Mesenchymal stem cell (in vitro differentiated cells and primary cell): ENCODE data around the gene FAM89B.

Experiments
- DNase-seq: peaks from one replicate; pipeline ENCODE4 v3.0.0-alpha.2; 2013
- H2AFZ ChIP-seq: one replicate; pipeline ENCODE4 v1.6.1; 2013; ENCODE audit warnings: low read depth, mild to moderate bottlenecking, control low read depth, inconsistent platforms, low read length, moderate library complexity
- H2AK5ac ChIP-seq: 2 replicates; pipeline ENCODE4 v1.6.1; 2013; ENCODE audit warnings: low read length, moderate library complexity, mild to moderate bottlenecking, inconsistent platforms; ENCODE audit not compliant: severe bottlenecking
- H2BK120ac ChIP-seq: one replicate; pipeline ENCODE4 v1.6.1; 2013; ENCODE audit warnings: low read depth, mild to moderate bottlenecking, inconsistent platforms, low read length, moderate library complexity
- H2BK12ac ChIP-seq, 2 experiments: one replicate each; pipeline ENCODE4 v1.6.1; 2013; ENCODE audit warnings: inconsistent platforms in 2 of 2, low read length in 2 of 2, mild to moderate bottlenecking in 2 of 2, moderate library complexity in 2 of 2, control low read depth in 1 of 2
- H2BK15ac ChIP-seq: one replicate; pipeline ENCODE4 v1.6.1; 2013; ENCODE audit warnings: mild to moderate bottlenecking, low read depth, inconsistent platforms; ENCODE audit not compliant: poor library complexity, severe bottlenecking
- H2BK5ac ChIP-seq: 2 replicates; pipeline ENCODE4 v1.6.1; 2013; ENCODE audit warnings: low read depth, mild to moderate bottlenecking, low read length, control low read depth, inconsistent platforms; ENCODE audit not compliant: poor library complexity, severe bottlenecking
- H3K14ac ChIP-seq, 2 experiments: one replicate each; pipeline ENCODE4 v1.6.1; 2013; ENCODE audit warnings: inconsistent platforms in 2 of 2, low read length in 2 of 2, control low read depth in 1 of 2, mild to moderate bottlenecking in 1 of 2, moderate library complexity in 1 of 2
- H3K18ac ChIP-seq, 2 experiments: one replicate each; pipeline ENCODE4 v1.6.1; 2013; ENCODE audit warnings: inconsistent platforms in 2 of 2, low read length in 2 of 2, control low read depth in 1 of 2, low read depth in 1 of 2, mild to moderate bottlenecking in 1 of 2
- H3K23ac ChIP-seq, 2 experiments: one replicate each; pipeline ENCODE4 v1.6.1; 2013; ENCODE audit warnings: inconsistent platforms in 2 of 2, low read length in 2 of 2, mild to moderate bottlenecking in 2 of 2, moderate library complexity in 2 of 2, control low read depth in 1 of 2
- H3K27ac ChIP-seq: 2 replicates; pipeline ENCODE4 v1.5.1; 2013; ENCODE audit warnings: mild to moderate bottlenecking, moderate library complexity, low read length, control low read depth, inconsistent platforms; ENCODE audit not compliant: poor library complexity, severe bottlenecking
- H3K27me3 ChIP-seq, 2 experiments: 2 replicates each; pipeline versions ENCODE4 v1.6.1 to v1.7.0; 2013; ENCODE audit warnings: low read length in 2 of 2, mild to moderate bottlenecking in 2 of 2, moderate library complexity in 2 of 2, control low read depth in 1 of 2, inconsistent platforms in 1 of 2; ENCODE audit not compliant: control insufficient read depth in 1 of 2, insufficient read depth in 1 of 2
- H3K36me3 ChIP-seq, 2 experiments: 2 replicates each; pipeline versions ENCODE4 v1.6.1 to v1.7.0; 2013; ENCODE audit warnings: low read length in 2 of 2, control low read depth in 1 of 2, inconsistent platforms in 1 of 2, low read depth in 1 of 2, mild to moderate bottlenecking in 1 of 2; ENCODE audit not compliant: insufficient read depth in 2 of 2, control insufficient read depth in 1 of 2
- H3K4ac ChIP-seq, 2 experiments: one replicate each; pipeline ENCODE4 v1.6.1; 2013; ENCODE audit warnings: inconsistent platforms in 2 of 2, low read length in 2 of 2, mild to moderate bottlenecking in 2 of 2, moderate library complexity in 2 of 2, control low read depth in 1 of 2, low read depth in 1 of 2
- H3K4me1 ChIP-seq: 2 replicates; pipeline ENCODE4 v1.6.1; 2013; ENCODE audit warnings: low read depth, low read length, control low read depth; ENCODE audit not compliant: control insufficient read depth, insufficient read depth
- H3K4me2 ChIP-seq: 2 replicates; pipeline ENCODE4 v1.6.1; 2013; ENCODE audit warnings: low read length, mild to moderate bottlenecking, inconsistent platforms; ENCODE audit not compliant: poor library complexity, severe bottlenecking
- H3K4me3 ChIP-seq, 2 experiments: 2 replicates each; pipeline versions ENCODE4 v1.5.1 to v1.7.0; 2013; ENCODE audit warnings: low read length in 2 of 2, mild to moderate bottlenecking in 2 of 2, control low read depth in 1 of 2, low read depth in 1 of 2; ENCODE audit not compliant: insufficient read depth in 1 of 2
- H3K79me1 ChIP-seq: replicated peaks from 2 replicates; pipeline ENCODE4 v1.6.1; 2013; ENCODE audit warnings: mild to moderate bottlenecking, control low read depth, low read length, inconsistent platforms; ENCODE audit not compliant: poor library complexity, severe bottlenecking
- H3K9ac ChIP-seq: 2 replicates; pipeline ENCODE4 v1.7.0; 2013; ENCODE audit warnings: mild to moderate bottlenecking, low read length, moderate library complexity
- H3K9me3 ChIP-seq: 2 replicates; pipeline ENCODE4 v1.7.0; 2013; ENCODE audit warnings: mild to moderate bottlenecking, low read length; ENCODE audit not compliant: control insufficient read depth
- H4K8ac ChIP-seq: one replicate; pipeline ENCODE4 v1.6.1; 2013; ENCODE audit warnings: inconsistent platforms, mild to moderate bottlenecking, low read length, moderate library complexity
- H4K91ac ChIP-seq: one replicate; pipeline ENCODE4 v1.6.1; 2013; ENCODE audit warnings: mild to moderate bottlenecking, low read length, inconsistent platforms
- WGBS: methylation state at CpG from one replicate; pipeline ENCODE4 v1.1.7; 2013; ENCODE audit warnings: mixed read lengths; 5-methylcytosine and 5-hydroxymethylcytosine counted together

Gene FAM89B

GRCh38 chr11:65606876-65607613 lies 34.7 kb downstream of the FAM89B start:
- Histone ChIP-seq H3K27ac (no peak overlapping the region), H3K4me1 (peaks cover 57% of the 10 kb centered on the region), H2AFZ (no peak overlapping the region), H3K23ac (no peak overlapping the region), H3K4ac (peak overlapping the region in 1 of 2 experiments; percentile 24), H3K27me3 (no peaks in the 10 kb centered on the region), H2BK120ac (no peak overlapping the region), H3K4me3 (peak overlapping the region in 1 of 2 experiments; percentile 65), H3K18ac (peak overlapping the region in 1 of 2 experiments; percentile 38), H2BK12ac (no peak overlapping the region), H2BK5ac (no peak overlapping the region), H4K91ac (peak overlapping the region; percentile 18), H3K4me2 (no peak overlapping the region), H3K14ac (no peak overlapping the region), H3K9me3 (no peaks in the 10 kb centered on the region), H4K8ac (peak overlapping the region; percentile 36), H3K36me3 (peaks cover 62 to 82% of the 10 kb centered on the region in 2 experiments), H2AK5ac (no peak overlapping the region), H3K79me1 (peaks cover 39% of the 10 kb centered on the region), H2BK15ac (peak overlapping the region; percentile 4), H3K9ac (peak overlapping the region; percentile 36)
- 15% methylated on average over 67 of the region's 67 CpGs for WGBS
- peak; percentile 97 for DNase-seq

GRCh38 chr11:65607614-65608426 lies 35.5 kb downstream of the FAM89B start:
- no peak overlapping the region for H2BK15ac ChIP-seq
- H3K4me2 ChIP-seq, result no peak overlapping the region
- H2AFZ ChIP-seq, result no peak overlapping the region
- no peak overlapping the region for H3K27ac ChIP-seq
- H3K9me3 ChIP-seq, result no peaks in the 10 kb centered on the region
- no peak overlapping the region for H2BK12ac ChIP-seq
- H2AK5ac ChIP-seq, result no peak overlapping the region
- H4K8ac ChIP-seq, result peak overlapping the region; percentile 36
- H2BK120ac ChIP-seq, result no peak overlapping the region
- H3K4me3 ChIP-seq, result peak overlapping the region in 1 of 2 experiments; percentile 65
- H3K4ac ChIP-seq, result no peak overlapping the region
- H3K18ac ChIP-seq, result no peak overlapping the region
- no peak overlapping the region for H2BK5ac ChIP-seq
- peak overlapping the region; percentile 18 for H4K91ac ChIP-seq
- no peak overlapping the region for H3K23ac ChIP-seq
- no peak overlapping the region for H3K14ac ChIP-seq
- peaks cover 65% of the 10 kb centered on the region for H3K4me1 ChIP-seq
- no peak overlapping the region for H3K9ac ChIP-seq
- H3K79me1 ChIP-seq, result peaks cover 37% of the 10 kb centered on the region
- H3K36me3 ChIP-seq, result peaks cover 57 to 82% of the 10 kb centered on the region in 2 experiments
- 81% methylated on average over 36 of the region's 37 CpGs for WGBS
- DNase-seq, result no peak
- no peaks in the 10 kb centered on the region for H3K27me3 ChIP-seq

GRCh38 chr11:65609229-65609628 lies 36.9 kb downstream of the FAM89B start:
- Histone ChIP-seq H2AK5ac (no peak overlapping the region), H4K8ac (no peak overlapping the region), H3K4ac (no peak overlapping the region), H2AFZ (no peak overlapping the region), H3K9ac (peak overlapping the region; percentile 22), H3K18ac (no peak overlapping the region), H2BK120ac (no peak overlapping the region), H3K23ac (no peak overlapping the region), H3K79me1 (peaks cover 34% of the 10 kb centered on the region), H3K9me3 (no peaks in the 10 kb centered on the region), H3K4me3 (peak overlapping the region in 1 of 2 experiments; percentile 29), H4K91ac (no peak overlapping the region), H3K27ac (no peak overlapping the region), H2BK5ac (no peak overlapping the region), H2BK12ac (no peak overlapping the region), H3K4me2 (no peak overlapping the region), H3K14ac (no peak overlapping the region), H3K4me1 (peaks cover 62% of the 10 kb centered on the region), H2BK15ac (no peak overlapping the region), H3K27me3 (no peaks in the 10 kb centered on the region), H3K36me3 (peaks cover 42 to 77% of the 10 kb centered on the region in 2 experiments)
- 94% methylated on average over 3 of the region's 3 CpGs for WGBS
- DNase-seq, result no peak

- Histone ChIP-seq H2BK5ac (no peak overlapping the region), H3K18ac (no peak overlapping the region), H3K79me1 (peaks cover 34% of the 10 kb centered on the region), H3K4me3 (peak overlapping the region in 1 of 2 experiments; percentile 29), H3K4me2 (no peak overlapping the region), H3K9me3 (no peaks in the 10 kb centered on the region), H3K4me1 (peaks cover 60% of the 10 kb centered on the region), H3K4ac (no peak overlapping the region), H3K36me3 (peaks cover 38 to 72% of the 10 kb centered on the region in 2 experiments), H3K23ac (no peak overlapping the region), H3K14ac (no peak overlapping the region), H4K91ac (no peak overlapping the region), H3K27ac (no peak overlapping the region), H3K9ac (peak overlapping the region; percentile 22), H2BK12ac (no peak overlapping the region), H2BK120ac (no peak overlapping the region), H2AFZ (no peak overlapping the region), H3K27me3 (no peaks in the 10 kb centered on the region), H2BK15ac (no peak overlapping the region), H2AK5ac (no peak overlapping the region), H4K8ac (no peak overlapping the region)
- 97% methylated on average over 5 of the region's 5 CpGs for WGBS
- DNase-seq, result no peak
These were observed 37.3 kb downstream of the FAM89B start for GRCh38 chr11:65609665-65610064.
